Daoy (cell line): Measurements from ENCODE around the gene CHST11. TPM values are rescaled to one million over a fixed set of nuclear protein-coding genes. Genes with fewer than 3 reads are reported as not detected.
"Not testable (repeated sequence)": the region's sequence is repeated elsewhere in the genome, so short reads cannot be mapped to it uniquely, and the experiment has no call there.

Experiments used
- DNase-seq: peaks from one replicate; pipeline ENCODE4 v3.0.0-alpha.2; 2015; ENCODE audit warnings: low read depth
- total RNA-seq: library from RNA; depleted of rRNA; stranded (reverse); fragments of >200 nt; shearing (Covaris generic); gene quantifications from 2 replicates; pipeline ENCODE4 v1.2.3, GENCODE V29; 2014

The CHST11 gene
- total RNA-seq, 1 experiment from 2014 or later, result 37.8 TPM

DNA sequence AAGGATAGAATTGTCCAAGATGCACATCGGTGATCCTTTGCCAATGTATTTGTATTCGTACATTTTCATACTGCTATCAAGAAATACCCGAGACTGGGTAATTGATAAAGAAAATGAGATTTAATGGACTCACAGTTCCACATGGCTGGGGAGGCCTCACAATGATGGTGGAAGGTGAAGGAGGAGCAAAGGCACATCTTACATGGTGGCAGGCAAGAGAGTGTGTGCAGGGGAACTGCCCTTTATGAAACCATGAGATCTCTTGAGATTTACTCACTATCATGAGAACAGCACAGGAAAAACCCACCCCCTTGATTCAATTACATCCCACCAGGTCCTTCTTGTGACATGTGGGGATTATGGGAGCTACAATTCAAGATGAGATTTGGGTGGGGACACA is 107.9 kb downstream of the CHST11 start:
- not testable (repeated sequence) for DNase-seq

DNA sequence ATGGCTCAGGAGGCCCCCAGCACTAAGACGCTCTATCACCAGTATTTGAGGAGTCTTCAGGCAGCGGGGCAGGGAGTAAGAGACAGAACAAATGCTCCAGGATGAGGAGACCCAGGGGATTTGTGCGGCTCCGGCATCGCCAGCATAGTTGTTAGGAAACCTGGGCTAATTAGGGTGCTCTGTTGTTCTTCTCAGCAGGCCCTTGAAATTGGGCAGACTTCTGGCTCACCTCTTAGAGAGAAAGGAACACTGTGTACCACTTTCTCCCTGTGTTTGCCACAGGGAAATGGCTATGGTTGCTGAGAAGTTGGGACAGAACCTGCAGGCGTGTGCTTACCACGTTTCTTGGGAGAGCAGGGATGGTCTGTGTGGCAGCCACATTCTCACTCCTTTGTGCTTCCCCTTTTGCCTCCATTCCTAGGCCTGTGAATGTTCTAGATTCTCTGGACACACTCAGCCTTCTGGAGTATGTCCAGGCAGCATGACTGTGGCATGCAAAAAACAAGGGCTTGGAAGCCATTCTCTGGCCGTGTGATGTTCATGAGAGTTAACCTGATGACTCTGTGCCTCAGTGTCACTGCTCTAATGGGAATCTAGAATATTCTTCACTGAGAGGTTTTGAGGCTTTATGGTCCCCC is 109.0 kb downstream of the CHST11 start:
- no peak for DNase-seq

DNA sequence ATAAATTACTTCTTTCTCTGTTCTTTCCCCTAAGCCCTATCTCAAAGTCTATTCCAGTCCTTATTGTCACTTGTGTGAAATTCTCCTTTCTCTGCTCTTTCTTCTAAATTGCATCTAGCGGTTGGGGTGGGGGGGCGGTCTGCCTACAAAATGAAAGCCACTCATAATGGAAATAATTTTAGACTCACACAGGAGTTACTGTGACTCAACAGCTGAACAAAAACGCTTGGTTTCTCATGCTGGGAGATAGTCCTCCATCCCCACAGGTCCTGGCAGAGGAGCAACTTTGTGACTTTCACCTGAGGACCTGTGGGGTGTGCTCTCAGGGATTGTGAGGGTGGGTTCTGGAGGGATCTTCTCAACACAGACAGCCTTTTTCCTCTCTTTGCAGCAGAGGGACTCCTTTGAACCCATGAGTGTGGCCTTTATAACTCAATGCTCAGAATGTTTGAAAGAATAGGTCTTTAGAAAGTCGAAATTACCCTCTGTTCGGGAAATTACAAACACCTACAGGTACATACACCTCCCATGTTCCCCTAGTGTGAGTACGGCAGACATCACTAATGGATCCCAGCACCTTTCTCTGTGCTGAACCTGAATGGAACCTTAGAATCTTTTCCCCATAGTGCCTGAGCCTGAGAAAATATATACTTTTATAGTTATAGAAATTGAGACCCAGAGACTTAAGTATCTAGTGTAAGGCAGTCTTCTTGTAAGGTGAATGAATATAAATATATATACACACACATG is 109.7 kb downstream of the CHST11 start:
- no peak for DNase-seq

DNA sequence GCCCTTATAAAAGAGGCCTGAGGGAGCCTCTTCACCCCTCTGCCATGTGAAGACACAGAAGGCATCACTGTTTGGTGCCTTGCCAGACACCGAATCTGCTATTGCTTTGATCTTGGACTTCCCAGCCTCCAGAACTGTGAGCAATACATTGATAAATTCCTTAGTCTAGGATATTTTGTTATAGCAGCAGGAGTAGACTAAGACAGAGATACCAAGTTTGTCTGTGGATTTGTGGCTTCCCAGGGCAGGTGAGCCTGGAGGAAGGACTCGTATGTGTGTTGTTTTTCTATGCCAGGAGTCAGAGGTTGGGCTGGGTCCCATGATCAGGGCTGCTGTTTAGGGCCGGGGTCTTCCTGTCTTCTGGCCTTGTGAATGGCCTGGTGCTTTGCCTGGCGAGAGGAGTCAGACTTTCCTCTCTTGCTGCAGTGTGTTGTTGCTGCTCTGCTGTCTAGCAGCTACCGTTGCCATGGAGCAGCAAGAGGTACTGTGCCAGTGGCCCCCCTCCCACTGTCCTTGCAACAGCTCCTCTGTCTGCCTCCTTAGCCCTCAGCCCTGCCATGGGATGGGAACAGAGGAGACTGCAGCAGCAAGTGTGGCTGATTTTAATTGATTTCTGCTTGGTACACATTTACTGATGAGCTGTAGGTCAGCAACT is 111.2 kb downstream of the CHST11 start:
- DNase-seq, result no peak

DNA sequence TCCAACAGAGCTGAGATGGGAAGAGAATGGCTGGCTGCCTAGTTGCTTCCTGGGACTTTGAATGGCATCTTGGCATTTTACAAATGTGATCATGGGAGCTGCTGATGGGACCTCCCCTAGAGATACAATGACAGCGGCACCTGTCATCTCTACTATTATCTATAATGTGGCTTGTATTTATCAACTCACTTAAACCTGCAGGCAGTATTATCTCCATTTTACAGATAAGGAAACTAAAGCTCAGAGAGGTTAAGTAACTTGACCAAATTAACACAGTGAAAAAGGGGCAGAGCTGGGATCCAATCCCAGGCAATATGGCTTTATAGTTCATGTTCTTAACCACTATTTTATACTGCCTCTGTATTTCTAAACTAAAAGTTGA is 111.7 kb downstream of the CHST11 start:
- DNase-seq, result no peak

DNA sequence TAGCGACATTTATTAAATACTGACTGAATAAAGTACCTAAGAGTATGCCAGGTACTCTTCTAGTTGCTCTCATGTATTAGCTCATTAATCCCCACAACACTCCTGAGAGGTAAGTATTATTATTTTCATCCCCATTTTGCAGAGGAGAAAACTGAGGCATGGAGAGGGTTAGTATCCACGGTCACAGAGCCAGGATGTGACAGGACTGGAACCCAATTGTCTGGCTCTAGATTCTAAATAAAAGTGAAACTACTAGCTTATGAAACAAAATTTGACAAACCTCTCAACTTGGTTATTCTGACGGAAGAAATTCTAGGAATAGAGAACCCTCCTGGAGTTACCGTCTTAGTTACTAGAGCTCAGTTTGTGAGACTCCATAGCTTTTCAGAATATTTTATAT is 112.2 kb downstream of the CHST11 start:
- no peak for DNase-seq

DNA sequence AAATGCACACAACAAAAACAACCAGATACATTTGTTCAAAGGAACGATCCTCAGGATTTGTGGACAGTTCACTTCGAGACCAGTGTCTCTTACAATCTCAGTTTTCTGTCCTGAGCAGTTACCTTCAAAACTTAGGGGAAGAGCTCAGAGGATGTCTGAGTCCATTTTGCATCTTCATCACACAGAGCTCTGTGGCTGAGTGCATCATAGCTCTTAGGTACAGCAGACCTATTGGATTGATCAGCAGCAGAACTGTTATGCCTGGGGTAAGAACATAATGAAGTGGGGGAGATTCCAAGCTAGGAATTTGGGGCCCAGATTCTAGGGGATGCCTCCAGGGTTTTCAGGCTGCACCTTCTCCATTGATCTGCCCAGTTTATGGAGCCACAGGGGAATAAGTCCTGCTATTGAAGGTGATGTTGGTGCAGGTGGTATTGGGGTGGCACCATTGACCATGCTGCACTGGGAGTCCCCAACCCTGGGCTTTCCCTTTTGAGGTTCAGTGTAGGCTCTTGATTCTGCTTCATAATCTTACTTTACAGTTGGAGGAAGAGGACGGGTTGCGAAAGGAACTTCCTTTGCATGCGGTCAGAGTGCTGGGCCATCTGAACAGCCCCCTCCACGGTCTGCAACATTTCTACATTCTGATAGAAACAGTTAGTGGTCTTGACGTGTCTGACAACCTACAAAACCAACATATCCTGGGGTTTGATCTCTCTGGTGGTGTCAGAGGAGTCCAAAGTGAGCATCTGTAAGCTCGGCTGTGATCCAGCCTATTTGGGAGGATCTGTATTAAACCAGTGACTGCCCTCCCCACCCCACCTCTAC is 112.8 kb downstream of the CHST11 start:
- DNase-seq, result no peak

DNA sequence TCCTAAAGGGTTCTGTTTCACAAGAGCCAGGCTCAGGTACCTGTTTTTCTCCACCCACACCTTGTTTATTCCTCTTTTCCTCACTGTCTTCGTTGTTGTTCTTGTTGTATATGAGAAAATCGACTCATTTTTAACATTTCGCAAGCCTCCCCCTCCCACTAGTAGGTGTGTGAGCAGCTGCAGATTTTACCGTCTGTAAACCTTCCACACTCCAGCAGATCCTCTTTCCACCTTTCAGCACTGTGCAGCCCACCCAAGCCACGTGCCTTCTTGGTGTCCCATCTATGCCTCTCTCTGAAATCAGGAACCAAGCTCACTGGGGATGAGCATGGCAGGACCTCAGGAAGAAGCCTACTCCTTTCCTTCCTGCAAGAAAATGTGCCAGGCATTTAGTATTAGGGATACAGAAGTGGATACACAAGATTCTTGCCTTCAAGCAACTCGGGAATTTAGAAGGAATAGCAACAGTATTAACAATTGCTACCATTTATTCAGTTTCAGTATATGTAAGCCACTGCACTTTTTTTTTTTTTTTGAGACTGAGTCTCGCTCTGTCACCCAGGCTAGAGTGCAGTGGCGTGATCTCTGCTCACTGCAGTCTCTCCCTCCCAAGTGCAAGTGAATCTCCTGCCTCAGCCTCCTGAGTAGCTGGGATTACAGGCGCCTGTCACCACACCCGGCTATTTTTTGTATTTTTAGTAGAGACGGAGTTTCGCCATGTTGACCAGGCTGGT is 113.6 kb downstream of the CHST11 start:
- no peak for DNase-seq

DNA sequence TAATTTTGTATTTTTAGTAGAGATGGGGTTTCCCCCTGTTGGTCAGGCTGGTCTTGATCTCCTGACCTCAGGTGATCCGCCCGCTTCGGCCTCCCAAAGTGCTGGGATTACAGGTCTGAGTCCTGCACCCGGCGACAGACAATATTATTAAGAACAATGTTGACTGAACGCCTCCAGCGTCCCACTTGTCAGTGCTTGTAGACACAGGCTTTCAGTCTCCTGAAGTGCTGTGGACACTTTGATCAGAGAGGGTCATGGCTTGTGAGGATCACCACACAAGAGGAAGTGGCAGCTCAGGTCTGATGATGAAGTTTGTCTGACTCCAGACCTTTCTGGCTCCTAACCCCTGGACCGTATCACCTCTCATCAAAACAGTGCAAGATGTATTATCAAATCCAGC is 114.6 kb downstream of the CHST11 start:
- no peak for DNase-seq

DNA sequence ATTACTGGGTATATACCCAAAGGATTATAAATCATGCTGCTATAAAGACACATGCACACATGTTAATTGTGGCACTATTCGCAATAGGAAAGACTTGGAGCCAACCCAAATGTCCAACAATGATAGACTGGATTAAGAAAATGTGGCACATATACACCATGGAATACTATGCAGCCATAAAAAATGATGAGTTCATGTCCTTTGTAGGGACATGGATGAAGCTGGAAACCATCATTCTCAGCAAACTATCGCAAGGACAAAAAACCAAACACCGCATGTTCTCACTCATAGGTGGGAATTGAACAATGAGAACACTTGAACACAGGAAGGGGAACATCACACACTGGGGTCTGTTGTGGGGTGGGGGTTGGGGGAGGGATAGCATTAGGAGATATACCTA is 117.6 kb downstream of the CHST11 start:
- DNase-seq, result not testable (repeated sequence)

DNA sequence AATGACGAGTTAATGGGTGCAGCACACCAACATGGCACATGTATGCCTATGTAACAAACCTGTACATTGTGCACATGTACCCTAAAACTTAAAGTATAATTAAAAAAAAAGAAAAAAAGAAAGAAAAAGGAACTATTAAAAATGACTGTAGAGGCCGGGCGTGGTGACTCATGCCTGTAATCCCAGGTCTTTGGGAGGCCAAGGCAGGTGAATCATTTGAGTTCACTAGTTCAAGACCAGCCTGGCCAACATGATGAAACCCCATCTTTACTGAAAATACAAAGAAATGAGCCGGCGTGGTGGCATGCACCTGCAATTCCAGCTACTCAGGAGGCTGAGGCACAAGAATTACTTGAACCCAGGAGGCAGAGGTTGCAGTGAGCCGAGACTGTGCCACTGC is 118.0 kb downstream of the CHST11 start:
- peak; percentile 72 for DNase-seq

DNA sequence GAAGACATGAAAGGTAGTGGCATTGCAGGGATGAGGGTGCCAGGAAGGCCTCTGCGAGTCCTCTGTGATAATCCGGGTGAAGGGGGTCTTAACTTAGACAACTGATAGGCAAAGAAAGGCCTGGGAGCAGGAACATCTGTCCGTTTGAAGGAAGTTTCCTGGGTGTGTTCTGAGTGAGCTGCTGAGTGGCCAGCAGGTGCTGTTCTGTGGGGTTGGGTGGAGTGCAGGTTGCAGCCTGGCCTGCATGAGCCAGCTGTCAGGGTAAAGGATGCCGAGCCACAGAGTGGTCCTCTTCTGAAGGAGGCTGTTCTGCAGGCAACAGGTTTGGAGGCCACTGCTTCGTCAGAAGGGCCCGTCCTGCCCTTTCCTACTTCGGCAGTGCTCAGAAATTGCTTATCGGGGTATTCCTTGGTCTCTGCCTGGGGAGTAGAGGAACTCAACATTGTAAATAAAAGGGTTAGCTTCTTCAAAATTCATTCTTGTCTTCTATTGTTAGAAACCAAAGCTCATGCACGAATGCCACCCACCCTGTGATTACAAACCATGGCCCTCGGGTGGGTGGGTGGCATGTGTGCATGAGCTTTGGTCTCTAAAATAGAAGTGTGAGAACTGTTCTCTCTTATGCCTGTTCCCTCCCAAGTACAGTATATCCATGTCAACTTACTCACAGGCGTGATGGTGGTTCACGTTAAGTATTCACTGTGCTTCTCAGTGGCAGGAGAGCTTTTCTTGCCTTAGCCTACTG is 118.9 kb downstream of the CHST11 start:
- no peak for DNase-seq

DNA sequence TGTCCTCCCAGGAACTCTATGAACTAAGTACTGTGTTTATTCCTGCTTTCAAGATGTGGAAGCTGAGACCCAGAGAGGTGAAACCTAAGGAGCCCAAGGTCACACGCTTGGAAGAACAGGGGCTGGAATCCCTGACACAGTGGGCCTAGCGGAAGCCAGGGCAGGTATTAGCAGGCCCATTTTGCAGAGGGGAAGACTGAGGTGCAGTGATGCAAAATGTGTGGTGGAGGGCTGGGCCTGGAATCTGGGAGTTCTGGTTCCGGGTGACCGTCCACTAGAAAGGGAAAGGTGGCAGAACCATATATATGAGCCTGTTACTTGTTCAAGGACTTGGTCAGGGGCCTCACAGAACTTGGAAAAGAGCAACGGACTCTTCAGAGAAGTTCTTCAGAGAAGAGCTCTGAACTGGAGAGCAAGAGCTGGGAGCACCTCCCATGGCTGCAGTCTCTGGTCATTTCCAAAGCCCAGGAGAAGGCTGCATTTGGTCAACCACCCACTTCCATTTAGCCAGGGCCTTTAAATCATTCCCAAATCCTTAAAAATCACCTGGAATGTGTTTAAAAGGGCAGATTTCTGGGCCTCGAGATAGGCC is 119.5 kb downstream of the CHST11 start:
- no peak for DNase-seq

DNA sequence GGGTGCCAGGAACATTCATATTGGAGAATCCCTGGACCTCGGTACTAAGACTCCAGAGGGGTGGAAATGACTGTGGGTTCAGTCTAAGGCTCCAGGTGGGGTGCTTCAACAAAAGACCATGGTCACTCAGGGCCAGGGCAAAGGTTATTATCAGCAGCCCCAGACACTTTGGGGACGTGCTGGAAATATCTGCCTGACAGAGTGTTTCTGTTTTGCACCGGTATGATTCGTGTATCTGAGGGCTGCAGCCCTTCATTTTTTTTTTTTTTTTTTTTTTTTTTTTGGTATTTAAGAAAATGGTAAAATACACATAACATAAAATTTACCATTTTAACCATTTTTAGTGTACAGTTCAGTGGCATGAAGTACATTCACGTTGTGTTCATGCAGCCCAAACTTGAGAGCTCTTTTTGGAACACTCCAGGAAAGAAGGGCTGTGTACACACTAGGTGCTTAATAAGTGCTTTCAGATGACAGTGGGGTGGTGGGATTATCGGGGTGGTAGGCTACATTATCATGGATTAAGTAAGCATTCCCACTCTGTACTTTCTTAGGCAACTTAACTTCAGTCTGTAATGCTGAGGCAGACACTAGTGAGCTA is 120.3 kb downstream of the CHST11 start:
- DNase-seq, result no peak

DNA sequence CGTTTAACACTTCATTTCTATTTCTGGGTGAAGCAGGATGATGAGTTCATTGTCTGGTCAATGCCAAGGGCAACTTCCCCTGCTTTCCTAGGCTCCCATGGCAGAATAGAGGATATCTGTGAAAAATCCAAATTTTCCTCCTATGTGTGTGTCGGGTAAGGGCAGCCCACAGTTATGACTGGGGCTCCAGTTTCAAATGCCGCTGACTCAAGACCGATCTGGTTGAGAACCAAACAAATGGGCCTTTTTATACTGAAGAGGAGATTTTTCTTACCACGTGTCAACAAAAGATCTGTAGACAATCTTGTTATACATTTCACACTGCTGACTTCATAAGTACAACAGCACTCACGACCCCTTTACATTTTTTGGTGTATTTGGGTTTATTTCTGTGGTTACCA is 120.8 kb downstream of the CHST11 start:
- DNase-seq, result peak; percentile 74

DNA sequence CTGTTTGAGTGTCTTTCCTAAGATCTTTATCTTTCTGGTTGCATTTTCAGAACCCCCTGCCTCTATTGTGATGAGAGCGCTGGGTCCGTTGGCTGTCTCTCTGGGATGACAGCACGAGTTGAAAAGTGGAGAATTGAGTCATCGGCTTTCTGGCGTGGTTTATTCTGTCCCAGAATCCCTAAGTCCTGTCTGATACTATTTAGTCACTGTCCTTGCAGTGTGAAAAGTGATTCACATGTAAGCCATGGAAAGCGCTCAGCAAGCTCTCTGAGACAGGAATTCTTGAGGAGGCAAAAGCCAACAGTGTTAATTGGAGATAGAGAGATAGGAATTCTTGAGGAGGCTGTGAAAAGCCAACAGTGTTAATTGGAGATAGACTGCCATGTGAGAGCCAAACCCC is 121.7 kb downstream of the CHST11 start:
- peak; percentile 86 for DNase-seq

DNA sequence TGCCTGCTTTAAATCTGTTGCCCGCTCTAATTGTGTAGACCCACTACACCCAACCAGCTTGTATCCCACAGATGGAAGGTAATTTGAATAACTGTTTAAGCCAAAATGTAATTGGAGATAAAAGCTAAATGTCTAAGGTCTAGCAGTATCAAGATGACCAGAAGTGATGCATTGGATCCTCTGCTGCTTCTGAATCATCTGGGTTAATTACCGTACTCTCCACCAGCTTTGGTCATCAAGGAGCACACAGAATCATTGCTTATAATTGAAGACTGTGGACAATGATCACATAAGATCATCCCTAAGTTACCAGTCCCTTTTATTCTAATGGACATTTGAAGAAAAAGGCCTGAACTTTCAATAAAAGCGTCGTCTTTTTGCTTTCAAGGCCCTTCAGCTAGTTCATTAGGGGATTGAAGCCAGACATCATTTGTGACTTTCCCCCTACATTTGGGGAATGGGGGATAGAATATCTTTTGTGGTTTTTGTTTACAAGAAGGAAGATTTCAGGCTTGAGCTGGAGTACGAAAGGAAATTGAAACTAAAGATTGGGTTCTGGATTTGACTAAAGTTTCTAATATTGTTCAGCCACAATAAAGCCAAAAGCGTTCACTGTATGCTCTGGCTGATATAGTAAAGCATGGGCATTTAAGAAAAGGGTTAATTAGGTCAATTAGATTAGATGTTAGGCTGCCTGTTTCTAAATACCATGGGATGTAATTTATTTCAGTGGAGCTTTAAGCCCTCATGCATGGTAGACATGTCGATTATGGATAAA is 123.2 kb downstream of the CHST11 start:
- DNase-seq, result no peak

DNA sequence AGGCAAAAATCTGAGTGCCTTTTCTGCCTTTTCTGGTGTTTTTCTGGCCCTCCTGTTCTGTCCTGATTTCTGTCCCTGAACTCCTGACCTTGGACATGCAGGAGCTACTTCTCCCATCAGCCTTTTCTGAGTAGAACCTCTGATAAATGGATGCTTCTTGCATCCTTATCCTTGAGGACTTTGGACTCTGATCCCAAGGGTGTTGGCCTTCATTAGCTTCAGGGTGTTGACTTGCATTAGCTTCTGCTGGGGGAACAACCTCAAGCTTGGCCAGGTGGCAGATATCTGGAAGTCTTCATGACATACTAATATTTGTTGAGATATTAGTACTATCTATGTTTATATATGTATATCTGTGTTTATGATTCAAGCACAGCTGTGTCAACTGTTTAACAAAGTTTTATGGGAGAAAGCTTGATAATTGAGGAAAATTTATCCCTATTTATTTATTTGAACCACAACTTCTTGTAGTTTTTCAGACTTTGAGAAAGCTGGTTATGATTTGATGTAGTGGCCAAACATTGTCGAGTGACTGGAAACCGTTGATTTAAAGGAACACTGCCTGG is 124.3 kb downstream of the CHST11 start:
- DNase-seq, result no peak

DNA sequence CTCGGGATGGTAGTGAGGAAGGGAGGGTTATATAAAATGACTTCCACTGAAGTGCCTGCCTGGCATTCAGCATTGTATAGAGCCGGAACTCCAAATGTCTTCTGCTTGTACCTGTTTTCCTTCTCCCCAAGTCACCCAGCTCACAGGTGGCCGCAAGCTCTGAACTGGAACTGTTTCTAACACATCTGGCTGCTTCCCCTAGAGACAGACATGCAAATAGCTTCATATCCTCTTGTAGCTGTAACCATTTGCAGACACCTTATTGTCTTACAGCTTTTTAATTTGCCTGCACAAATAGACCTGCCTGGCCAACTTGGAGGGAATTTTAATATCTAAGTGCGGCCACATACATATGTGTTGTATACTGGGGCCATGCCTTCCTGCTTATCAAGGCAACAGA is 126.0 kb downstream of the CHST11 start:
- no peak for DNase-seq
